Activated CD4-positive, alpha-beta T cell treated with anti-CD3 and anti-CD28 coated beads for 4 hours (primary cell): ENCODE measurements around the gene ANTXR2.
"Not testable (repeated sequence)": the region's sequence is repeated elsewhere in the genome, so short reads cannot be mapped to it uniquely, and the experiment has no call there.

ENCODE experiments used
- DNase-seq, 2 donors: peaks; one replicate each; pipeline ENCODE4 v3.0.0-alpha.2; 2020

The ANTXR2 gene

DNA sequence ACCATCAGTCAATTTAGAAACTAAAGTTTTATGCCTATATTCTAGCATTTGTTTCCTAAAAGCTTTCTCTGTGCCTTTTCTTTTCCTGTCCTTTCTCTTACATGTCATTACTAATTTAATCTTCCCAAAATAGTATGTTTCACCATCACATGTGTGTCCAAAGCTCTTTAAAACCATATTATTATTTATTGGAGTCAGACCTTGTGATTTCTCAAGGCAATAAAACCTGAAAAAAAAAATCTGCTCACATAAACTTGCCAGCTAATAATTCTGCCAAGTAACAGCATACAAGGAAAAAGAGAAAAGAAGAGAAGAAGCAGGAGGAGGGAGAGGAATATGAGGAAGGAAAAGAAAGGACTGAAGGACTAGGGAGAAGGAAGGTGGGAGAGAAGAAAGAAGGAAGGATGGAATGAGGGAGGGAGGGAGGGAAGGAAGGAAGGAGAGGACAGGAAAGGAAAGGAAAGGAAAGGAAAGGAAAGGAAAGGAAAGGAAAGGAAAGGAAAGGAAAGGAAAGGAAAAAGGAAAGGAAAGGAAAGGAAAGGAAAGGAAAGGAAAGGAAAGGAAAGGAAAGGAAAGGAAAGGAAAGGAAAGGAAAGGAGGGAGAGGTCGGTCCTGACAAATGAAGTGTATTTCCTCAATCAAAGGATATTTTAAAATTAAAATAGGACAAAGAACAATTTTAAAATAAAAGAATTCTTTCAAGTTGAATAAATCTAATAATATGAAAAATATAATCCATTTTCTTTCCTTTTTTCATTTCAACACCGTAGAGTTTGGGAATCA lies 57.4 kb downstream of the ANTXR2 start:
- DNase-seq, result no peak

GRCh38 chr4:80014531-80014930 lies 58.5 kb downstream of the ANTXR2 start:
- no peak for DNase-seq

DNA sequence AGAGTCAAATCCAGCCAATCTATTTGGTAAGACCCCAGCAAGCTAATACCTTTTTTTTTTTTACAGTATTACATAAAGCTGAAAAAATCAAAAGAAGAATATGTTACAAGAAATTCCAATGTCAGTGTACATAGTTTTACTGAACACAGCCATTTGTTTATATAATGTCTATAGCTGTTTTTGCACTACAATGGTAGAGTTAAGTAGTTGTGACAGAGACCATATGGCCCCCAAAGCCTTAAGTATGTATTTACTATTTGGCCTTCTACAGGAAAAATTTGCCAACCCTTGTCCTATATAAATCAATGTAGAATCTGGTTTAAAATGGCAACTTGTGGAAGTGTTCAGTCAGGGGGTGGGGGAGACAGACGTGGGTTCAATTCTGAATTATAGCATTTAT lies 60.7 kb downstream of the ANTXR2 start:
- DNase-seq, result no peak

GRCh38 chr4:80011636-80012236 lies 61.3 kb downstream of the ANTXR2 start:
- no peak for DNase-seq

- DNase-seq, result no peak
Measured at GRCh38 chr4:80010316-80010715, 62.7 kb downstream of the ANTXR2 start.

- DNase-seq, result no peak
Measured at GRCh38 chr4:80009806-80010205, 63.2 kb downstream of the ANTXR2 start.

- DNase-seq, result no peak
Measured at GRCh38 chr4:80008971-80009370, 64.1 kb downstream of the ANTXR2 start.

- no peak for DNase-seq
Measured at GRCh38 chr4:80008351-80008750, 64.7 kb downstream of the ANTXR2 start.

- DNase-seq, result no peak
Measured at GRCh38 chr4:80007745-80008149, 65.3 kb downstream of the ANTXR2 start.

- no peak for DNase-seq
Measured at GRCh38 chr4:80006935-80007744, 65.9 kb downstream of the ANTXR2 start.

- no peak for DNase-seq
Measured at GRCh38 chr4:80005863-80006262, 67.2 kb downstream of the ANTXR2 start.

DNA sequence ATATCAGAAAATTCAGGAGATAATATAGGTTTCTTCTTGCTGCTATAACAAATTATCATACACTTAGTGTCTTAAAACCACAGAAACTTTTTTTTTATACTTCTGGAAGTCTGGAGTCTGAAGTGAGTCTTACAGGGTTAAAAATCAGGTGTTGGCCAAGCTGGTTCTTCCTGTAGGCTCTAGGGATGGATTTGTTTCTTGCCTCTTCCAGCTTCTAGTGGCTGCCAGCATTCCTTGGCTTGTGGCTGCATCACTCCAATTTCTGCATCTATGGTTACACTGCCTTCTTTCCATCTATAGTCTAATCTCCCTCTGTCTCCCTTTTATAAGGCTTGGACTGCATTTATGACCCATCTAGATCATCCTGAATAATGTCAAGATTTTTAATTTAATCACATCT lies 68.7 kb downstream of the ANTXR2 start:
- no peak for DNase-seq

DNA sequence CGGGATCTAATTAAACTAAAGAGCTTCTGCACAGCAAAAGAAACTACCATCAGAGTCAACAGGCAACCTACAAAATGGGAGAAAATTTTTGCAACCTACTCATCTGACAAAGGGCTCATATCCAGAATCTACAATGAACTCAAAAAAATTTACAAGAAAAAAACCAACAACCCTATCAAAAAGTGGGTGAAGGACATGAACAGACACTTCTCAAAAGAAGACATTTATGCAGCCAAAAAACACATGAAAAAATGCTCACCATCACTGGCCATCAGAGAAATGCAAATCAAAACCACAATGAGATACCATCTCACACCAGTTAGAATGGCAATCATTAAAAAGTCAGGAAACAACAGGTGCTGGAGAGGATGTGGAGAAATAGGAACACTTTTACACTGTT lies 70.5 kb downstream of the ANTXR2 start:
- DNase-seq, result not testable (repeated sequence)

DNA sequence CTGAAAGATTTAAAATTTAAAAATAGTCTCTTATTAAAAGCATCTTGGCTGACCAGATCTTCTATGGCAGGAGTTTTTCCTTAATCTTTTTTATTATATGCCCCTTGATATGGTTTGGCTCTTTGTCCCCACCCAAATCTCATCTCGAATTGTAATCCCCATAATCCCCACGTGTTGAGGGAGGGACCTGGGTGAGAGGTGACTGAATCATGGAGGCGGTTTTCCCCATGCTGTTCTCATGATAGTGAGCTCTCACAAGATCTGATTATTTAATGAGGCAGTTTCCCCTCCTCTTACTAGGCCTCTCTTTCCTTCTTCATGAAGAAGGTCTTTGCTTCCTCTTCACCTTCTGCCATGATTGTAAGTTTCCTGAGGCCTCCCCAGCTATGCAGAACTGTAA lies 74.0 kb downstream of the ANTXR2 start:
- DNase-seq, result not testable (repeated sequence)

DNA sequence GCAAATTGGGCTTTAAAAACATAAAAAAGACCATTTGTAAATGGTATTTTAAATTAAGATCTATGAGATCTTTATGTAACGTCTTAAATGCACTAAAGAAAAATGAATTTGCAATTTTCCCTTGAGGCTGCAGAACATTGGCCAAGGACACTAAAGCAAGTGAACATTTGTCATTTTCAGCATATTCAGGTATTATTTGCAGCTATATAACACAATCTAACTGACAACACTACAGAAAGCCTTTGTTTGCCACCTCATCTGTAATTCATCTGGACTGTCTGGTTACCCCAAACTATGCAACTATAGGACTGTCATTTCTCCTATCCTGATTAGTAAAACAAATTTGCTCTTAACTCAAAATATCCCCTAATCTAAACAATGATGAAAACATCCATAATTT lies 74.8 kb downstream of the ANTXR2 start:
- DNase-seq, result no peak

DNA sequence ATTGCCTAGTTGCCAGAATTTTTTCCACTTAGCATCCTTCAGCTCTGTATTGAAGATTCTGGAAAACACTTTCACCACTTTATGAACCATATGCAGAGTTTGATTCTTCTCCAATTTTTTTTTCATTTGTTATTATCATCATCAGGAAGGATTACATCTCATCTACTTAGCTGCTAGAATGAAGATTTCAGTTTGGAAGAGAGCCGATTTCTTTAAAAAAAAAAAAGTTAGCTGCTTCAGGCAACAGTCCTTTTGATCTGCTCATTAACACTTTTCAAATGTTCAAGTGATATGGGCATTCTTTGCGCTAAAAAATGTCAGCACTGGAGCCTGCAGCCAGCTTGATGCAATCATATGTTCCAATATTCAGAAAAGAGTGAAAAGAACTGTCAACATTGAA lies 76.2 kb downstream of the ANTXR2 start:
- no peak for DNase-seq

DNA sequence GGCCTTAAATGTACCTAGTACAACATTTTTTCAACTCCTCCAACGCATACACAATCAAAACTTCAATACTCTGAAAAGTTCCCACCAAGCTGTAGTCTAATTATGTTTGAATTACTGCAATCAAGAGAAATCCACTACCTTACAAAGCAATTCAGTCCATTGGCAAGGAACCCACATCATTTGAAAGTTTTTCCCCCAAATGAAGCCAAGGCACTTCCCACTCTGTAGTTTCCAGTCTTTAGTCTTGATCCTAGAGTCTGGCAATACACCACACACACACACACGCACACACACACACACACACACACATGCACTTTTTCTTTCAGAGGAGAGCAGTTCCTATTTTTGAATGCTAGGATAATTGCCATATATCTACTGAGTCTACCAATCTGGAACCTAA lies 79.6 kb downstream of the ANTXR2 start:
- no peak for DNase-seq

DNA sequence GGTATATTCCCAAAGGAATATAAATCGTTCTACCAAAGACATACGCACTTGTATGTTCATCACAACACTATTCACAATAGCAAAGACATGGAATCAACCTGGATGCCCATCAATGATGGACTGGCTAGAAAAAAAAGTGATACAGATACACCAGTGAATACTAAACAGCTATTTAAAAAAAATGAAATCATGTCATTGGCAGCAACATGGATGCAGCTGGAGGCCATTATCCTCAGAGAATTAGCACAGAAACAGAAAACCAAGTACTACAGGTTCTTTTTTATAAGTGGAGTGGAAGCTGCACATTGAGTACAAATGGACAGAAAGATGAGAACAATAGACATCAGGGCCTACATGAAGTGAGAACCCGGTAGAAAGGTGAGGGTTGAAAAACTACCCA lies 81.4 kb downstream of the ANTXR2 start:
- no peak for DNase-seq

DNA sequence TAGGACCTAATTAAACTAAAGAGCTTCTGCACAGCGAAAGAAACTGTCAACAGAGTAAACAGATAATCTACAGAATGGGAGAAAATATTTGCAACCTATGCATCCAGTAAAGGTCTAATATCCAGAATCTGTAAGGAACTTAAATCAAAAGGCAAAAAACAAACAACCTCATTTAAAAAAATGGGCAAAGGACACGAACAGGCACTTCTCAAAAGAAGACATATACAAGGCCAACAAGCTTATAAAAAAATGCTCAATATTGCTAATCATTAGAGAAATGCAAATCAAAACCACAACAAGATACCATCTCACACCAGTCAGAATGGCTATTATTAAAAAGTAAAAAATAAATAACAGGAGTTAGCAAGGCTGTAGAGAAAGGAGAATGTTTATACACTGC lies 81.9 kb downstream of the ANTXR2 start:
- DNase-seq, result not testable (repeated sequence)

DNA sequence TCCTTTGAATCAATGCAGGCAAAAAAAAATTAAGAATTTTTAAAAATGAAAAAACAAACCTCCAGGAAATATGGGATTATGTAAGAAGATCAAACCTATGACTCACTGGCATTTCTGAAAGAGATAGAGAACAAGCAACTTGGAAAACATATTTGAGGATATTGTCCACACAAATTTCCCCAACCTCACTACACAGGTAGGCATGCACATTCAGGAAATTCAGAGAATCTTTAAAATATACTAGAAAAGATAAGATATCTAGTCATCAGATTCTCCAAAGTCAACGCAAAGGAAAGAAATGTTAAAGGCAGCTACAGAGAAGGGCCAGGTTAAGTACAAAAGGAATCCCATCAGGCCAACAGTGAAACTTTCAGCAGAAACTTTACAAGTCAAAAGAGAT lies 85.6 kb downstream of the ANTXR2 start:
- no peak for DNase-seq

DNA sequence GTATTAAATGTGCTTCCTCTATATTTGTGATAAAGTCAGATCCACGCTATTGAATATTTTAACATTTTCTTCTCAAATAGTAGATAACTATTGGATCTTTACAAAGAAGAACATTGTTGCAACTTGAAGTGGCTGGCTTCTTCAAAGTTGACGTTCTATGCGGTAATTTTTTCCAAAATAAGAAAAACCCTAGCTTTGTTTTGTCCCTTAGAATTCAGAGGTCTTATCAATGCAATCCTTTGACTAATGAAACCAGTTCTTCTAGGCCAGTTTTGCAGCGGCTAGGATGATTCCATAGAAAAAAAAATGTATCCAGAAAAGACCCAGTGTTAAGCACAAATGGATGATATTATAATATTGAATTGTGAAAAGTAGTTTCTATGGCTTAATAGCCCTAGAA lies 89.6 kb downstream of the ANTXR2 start:
- DNase-seq, result no peak

DNA sequence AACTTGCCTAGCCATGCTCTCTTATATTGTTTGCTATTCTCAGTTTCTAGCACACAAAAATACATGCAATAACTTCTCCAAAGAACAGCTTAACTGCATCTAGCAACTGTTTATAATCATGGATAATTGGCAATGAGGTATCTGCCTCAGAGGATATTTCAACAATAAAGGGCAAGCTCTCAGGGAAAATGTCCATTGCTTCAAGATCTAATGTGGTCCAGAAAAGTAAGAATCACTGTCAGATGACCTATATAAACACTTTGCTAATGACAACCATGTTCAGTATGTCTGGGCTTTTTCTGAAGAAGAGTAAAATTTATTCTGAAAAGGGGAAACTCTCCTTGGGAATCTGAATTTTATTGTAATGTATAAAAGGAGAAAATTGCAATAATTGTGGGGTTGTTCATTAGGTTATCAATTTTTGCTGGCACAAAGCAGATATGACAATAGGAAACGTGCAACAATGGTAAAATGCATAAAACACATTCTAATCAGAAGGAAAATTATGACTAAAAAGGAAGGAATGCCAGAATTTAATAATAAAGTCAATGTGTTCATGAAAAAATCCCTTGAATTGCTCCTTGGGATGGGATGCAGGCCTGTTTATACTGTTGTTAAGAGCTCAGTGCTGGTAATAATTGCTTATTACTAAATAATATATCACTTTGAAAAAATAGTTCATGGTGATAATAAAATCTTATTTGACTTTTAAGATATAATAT lies 90.3 kb downstream of the ANTXR2 start:
- DNase-seq, result no peak

- no peak for DNase-seq
Measured at GRCh38 chr4:79980448-79980847, 92.6 kb downstream of the ANTXR2 start.
